Subcutaneous abdominal adipose tissue (tissue), 5 donors: ENCODE results near the gene IFI30.

ENCODE experiments used
- H3K27ac ChIP-seq: one replicate; pipeline ENCODE4 v1.7.0; 2013; ENCODE audit warnings: low read depth, mild to moderate bottlenecking, inconsistent platforms, low read length, moderate library complexity
- H3K27me3 ChIP-seq, 5 donors: one replicate each; pipeline ENCODE4 v1.7.0; 2013; ENCODE audit warnings: low read length in 5 of 5, inconsistent platforms in 1 of 5; ENCODE audit not compliant: control insufficient read depth in 5 of 5, insufficient read depth in 4 of 5
- H3K36me3 ChIP-seq, 5 donors: one replicate each; pipeline ENCODE4 v1.7.0; 2013; ENCODE audit warnings: low read length in 5 of 5; ENCODE audit not compliant: control insufficient read depth in 5 of 5, insufficient read depth in 5 of 5
- H3K4me1 ChIP-seq, 5 donors: one replicate each; pipeline ENCODE4 v1.7.0; 2013; ENCODE audit warnings: low read length in 5 of 5, mild to moderate bottlenecking in 3 of 5, moderate library complexity in 1 of 5; ENCODE audit not compliant: control insufficient read depth in 5 of 5, insufficient read depth in 5 of 5
- H3K4me3 ChIP-seq, 5 donors: one replicate each; pipeline ENCODE4 v1.7.0; 2013; ENCODE audit warnings: low read length in 5 of 5, low read depth in 1 of 5
- H3K9ac ChIP-seq, 5 donors: one replicate each; pipeline ENCODE4 v1.7.0; 2013; ENCODE audit warnings: low read length in 5 of 5, mild to moderate bottlenecking in 4 of 5, moderate library complexity in 3 of 5
- H3K9me3 ChIP-seq, 5 donors: one replicate each; pipeline ENCODE4 v1.7.0; 2013; ENCODE audit warnings: low read length in 5 of 5; ENCODE audit not compliant: control insufficient read depth in 5 of 5
- donor health status: healthy.
- donor health status: healthy.
- donor health status: healthy.
- donor health status: healthy.
- donor health status: healthy.

IFI30 gene

DNA sequence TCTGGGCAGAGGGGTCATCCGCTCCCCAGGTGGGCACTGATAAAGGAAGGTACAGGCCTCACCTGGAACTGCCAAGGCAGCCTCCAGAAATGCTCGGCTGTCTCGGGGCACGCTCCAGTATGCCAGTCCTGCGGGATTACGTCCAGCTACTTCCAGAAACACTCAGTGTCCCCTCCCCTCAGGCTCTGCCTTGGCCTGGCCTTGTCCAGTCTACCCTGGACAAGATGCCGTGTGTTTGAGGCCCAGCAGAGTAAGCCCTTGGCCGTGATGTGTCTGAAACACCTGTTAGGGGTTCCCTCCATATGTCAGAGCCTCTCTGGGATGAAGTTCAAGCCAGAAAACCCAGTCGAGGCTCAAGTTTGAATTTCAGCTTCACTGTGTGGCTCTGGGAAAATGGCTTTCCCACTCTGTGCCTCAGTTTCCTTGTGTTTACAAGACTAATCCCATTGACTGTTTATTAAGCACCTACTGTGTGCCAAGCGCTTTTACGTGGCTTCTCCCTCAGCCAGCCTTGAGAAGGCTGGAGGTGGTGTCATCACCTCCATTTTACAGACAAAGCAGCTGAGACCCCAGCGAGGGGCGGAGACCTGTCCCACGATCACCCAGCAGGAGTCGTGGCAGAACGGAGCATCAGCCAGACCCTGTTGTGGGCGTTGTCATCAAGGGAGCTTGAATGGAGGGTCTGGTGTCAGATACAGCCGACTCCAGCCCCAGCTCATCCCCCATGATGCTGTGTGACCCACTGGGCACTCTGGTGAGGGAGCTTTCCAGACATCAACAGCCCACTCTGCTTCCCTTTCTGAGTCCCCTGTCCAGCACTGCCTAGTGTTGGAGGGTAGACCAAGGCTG, 22.6 kb upstream of the IFI30 start:
- Histone ChIP-seq H3K9ac (peak overlapping the region in 3 of 5 donors; percentile 13 to 97 (median 87)), H3K4me1 (peaks cover 0 to 36% (median 22%) of the 10 kb centered on the region in 5 donors), H3K27me3 (no peaks in the 10 kb centered on the region), H3K4me3 (no peak overlapping the region), H3K36me3 (peaks cover 0 to 25% (median 16%) of the 10 kb centered on the region in 5 donors), H3K27ac (no peak overlapping the region), H3K9me3 (no peaks in the 10 kb centered on the region)

DNA sequence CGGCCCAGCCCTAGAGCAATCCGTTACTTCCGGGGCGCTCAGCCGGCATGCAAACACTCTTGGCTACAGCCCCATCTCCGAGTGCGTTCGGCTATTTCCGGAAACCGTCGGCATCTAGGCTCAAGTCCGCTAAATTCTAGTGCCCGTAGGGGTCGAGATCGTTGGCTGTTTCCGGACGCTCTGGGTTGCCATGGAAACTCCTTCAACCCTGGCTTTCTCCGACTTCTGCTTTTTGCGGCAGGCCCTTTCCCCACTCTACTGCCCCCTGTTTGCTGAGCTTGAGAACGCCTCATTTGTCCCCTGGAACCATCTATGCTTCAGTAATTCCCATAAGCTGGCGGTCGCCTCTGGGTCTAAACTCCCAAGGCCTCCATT, 21.2 kb upstream of the IFI30 start:
- Histone ChIP-seq H3K27me3 (no peaks in the 10 kb centered on the region), H3K4me1 (peaks cover 6 to 50% (median 34%) of the 10 kb centered on the region in 5 donors), H3K9ac (peak overlapping the region; percentile 73 to 97 (median 87)), H3K4me3 (peak overlapping the region; percentile 71 to 88 (median 75)), H3K27ac (peak overlapping the region; percentile 93), H3K36me3 (peaks cover 0 to 17% (median 10%) of the 10 kb centered on the region in 5 donors), H3K9me3 (no peaks in the 10 kb centered on the region)

DNA sequence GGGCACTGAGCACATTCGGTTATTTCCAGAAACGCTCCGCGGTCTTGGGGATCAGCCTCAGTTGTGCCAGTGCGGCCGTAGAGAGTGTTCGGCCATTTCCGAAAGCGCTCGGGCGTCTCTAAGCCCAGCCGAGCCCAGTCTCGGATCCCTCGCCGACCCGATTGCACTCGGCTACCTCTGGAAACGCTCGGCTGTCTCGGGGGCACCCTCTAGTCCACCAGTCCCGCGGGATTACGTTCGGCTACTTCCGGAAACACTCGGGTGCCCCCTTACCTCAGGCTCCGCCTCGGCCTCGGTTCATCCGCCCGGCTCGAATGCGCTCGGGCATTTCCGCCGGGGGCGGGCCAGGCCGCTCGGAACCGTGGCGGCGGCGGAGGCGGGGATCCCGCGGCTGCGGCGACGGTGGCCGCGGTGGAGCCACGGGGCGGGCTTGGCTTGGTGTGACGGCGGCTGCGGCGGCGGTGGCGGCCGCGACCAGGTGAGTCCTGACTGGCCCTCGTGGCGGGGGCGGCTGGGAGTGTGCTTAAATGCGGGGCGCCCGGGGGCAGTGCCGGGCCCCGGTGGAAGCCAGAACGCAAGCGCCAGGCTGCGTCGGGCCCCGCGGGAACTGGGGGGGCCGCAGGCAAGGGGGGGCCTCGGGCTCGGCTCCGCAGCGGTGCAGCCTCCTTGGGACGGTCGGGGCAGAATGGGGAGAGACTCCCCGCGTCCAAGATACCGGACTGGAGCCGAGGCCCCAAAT, 20.6 kb upstream of the IFI30 start, which contains the start of gene PIK3R2:
Gene PIK3R2 (plus strand): TSS at position 347 of the 739 bp plus-strand sequence. CDS start 2,717 bp downstream, outside the sequence.
- Histone ChIP-seq H3K36me3 (peaks cover 0 to 13% (median 8%) of the 10 kb centered on the region in 5 donors), H3K9ac (peak within 1 kb of the TSS; percentile 73 to 97 (median 87)), H3K4me1 (peaks cover 6 to 52% (median 35%) of the 10 kb centered on the region in 5 donors), H3K27ac (peak within 1 kb of the TSS; percentile 93), H3K9me3 (no peaks in the 10 kb centered on the region), H3K27me3 (no peaks in the 10 kb centered on the region), H3K4me3 (peak within 1 kb of the TSS; percentile 71 to 88 (median 75))

DNA sequence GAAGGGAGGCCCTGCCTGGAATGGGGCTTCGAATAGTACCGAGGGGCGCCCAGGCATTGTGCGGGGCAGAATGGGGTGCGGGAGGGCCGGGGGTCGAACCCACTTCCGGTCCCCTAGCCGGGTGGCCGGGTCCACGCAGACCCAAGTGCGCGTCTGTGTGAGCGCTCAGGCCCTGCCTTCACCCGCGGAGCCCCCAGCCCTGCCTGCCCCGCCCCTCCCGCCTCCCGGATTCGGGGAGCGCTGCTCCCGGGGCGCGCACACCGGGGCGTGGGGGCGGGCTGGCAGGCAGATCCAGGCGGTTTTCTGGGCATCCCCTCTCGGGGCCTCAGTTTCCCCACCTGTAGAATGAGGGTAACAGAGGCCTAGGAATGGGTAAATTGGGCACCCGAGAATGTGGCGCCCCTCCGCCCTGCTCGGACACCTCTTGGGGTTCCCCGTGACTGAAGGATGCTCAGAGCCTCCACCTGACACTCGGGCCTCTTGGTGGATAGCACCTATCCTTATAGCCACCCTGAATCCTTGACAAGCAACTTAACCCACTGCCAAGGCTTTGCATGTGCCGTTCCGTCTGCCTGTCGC, 20.0 kb upstream of the IFI30 start:
- H3K27ac ChIP-seq: peak overlapping the region; percentile 60
- H3K9ac ChIP-seq: peak overlapping the region; percentile 71 to 97 (median 87)
- peaks cover 0 to 12% (median 8%) of the 10 kb centered on the region in 5 donors for H3K36me3 ChIP-seq
- H3K4me1 ChIP-seq: peaks cover 6 to 52% (median 35%) of the 10 kb centered on the region in 5 donors
- no peaks in the 10 kb centered on the region for H3K9me3 ChIP-seq
- peak overlapping the region; percentile 71 to 88 (median 75) for H3K4me3 ChIP-seq
- H3K27me3 ChIP-seq: no peaks in the 10 kb centered on the region

DNA sequence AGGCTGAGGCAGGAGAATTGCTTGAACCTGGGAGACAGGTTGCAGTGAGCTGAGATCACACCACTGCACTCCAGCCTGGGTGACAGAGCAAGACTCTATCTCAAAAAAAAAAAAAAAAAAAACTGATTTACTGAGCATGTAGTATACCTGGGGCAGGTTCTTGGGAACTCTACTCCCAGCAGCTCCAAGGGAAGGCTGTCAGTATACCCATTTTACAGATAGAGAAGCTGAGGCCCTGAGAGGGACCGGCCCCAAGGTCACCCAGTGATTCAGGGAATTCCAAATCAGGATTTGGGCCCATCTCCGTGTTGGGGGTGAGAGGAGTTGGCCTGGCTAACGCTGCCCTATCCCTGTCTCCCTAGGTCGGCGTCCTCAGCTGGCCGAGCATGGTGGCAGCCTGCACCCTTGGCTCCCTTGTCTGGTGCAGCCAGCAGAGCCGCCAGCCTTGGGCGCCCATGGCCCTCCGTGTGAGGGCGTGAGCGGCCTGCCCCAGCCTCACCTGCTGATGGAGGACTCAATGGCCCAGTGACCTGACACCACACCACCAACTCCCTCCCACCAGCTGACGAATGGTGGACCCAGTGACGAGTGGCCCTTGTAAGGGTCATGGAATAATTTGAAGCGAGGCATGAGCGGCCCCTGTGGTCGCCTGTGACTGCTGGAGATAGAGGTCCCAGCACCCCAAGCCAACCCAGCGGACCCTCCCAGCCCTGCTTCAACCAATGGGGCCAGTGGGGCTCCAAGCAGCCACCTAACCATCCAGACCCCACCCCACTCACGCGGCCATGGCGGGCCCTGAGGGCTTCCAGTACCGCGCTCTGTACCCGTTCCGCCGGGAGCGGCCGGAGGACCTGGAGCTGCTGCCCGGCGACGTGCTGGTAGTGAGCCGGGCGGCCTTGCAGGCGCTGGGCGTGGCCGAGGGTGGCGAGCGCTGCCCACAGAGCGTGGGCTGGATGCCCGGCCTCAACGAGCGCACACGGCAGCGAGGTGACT, 18.2 kb upstream of the IFI30 start:
- no peak overlapping the region for H3K9ac ChIP-seq
- peaks cover 6 to 54% (median 36%) of the 10 kb centered on the region in 5 donors for H3K4me1 ChIP-seq
- no peaks in the 10 kb centered on the region for H3K27me3 ChIP-seq
- H3K36me3 ChIP-seq: peaks cover 0 to 11% (median 8%) of the 10 kb centered on the region in 5 donors
- H3K9me3 ChIP-seq: no peaks in the 10 kb centered on the region
- no peak overlapping the region for H3K27ac ChIP-seq
- no peak overlapping the region for H3K4me3 ChIP-seq

DNA sequence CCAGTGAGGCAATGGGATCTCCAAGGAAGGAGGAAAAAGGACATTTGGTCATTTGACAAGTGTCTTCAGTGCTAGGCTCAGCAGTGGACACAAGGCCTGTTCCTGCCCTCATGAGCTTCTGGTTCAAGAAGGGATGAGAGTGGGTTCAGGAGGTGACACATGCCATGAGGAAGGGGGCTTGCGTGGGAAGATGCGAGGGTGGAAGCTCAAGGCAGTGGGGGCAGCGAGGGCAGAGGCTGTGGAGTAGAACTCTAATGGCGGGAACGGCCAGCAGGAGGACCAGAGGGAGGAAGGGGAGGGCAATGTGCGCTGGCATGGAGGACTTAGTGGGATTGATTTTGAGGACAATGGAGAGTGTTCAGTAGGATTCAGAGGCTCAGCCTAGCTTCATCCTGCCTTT, 17.3 kb upstream of the IFI30 start:
- no peaks in the 10 kb centered on the region for H3K27me3 ChIP-seq
- H3K36me3 ChIP-seq: peaks cover 0 to 9% (median 7%) of the 10 kb centered on the region in 5 donors
- no peak overlapping the region for H3K27ac ChIP-seq
- H3K9me3 ChIP-seq: no peaks in the 10 kb centered on the region
- H3K9ac ChIP-seq: peak overlapping the region in 2 of 5 donors; percentile 57 to 64
- peaks cover 6 to 61% (median 43%) of the 10 kb centered on the region in 5 donors for H3K4me1 ChIP-seq
- no peak overlapping the region for H3K4me3 ChIP-seq

DNA sequence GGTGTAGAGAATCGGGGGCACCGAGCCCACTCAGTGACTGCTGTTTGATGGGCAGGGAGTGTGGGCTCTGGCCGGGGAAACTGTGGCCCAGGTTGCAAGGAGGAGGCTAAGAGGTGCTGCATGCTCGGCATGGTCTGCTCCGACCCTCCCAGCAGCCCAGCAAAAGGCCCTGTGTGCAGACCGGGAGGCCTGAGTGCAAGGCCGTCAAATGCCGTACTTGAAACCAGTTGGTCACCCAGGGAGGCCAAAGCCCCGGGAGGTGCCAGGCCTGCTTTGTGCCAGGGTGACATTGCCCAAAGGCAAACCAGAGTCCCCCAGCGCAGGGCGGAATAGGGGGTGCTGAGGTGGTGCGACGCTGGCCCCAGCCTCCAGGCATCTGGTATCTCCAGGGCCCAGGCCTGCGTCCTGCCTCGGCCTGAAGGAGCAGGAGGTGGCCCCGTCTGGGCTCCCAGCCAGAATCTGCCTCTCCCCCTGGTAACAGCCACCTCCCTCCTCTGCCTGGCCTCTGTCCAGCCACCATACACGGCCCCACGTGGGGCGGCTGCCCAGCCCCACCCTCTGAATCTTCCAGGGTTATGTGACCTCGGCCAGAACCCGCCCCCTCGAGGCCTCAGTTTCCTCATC, 16.7 kb upstream of the IFI30 start:
- Histone ChIP-seq H3K4me1 (peaks cover 8 to 60% (median 42%) of the 10 kb centered on the region in 5 donors), H3K27ac (no peak overlapping the region), H3K4me3 (no peak overlapping the region), H3K9ac (peak overlapping the region; percentile 10 to 64 (median 48)), H3K9me3 (no peaks in the 10 kb centered on the region), H3K36me3 (peaks cover 0 to 10% (median 7%) of the 10 kb centered on the region in 5 donors), H3K27me3 (no peaks in the 10 kb centered on the region)

DNA sequence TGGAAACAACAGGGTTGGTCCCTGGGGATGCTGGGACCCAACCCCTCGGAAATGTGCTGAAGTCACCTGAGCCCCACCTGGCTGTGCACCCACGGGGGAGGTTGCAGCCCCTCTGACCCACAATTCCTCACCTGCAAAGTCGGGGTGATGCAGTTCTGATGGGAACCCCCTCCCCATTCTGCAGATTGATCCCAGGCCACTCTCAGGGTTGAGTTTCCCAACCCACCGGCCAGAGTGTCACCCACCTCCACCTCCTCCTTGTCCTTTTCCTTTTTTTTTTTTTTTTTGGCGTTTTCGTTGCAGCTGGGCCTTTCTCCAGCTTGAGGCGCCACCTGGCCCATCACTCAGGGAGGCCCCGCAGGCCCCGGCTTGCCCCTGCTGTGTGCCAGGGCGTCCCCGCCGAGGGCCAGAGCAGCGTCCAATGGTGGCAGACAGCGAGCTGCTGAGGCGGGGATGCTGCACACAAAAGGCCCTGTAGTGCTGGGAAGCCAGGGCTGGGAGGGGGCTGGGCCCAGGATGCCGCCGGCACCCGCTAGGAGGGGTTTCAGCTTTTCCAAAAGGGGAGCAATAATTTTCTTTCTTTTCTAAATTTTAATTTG, 16.0 kb upstream of the IFI30 start:
- Histone ChIP-seq H3K9ac (peak overlapping the region in 3 of 5 donors; percentile 10 to 39 (median 37)), H3K27ac (no peak overlapping the region), H3K27me3 (no peaks in the 10 kb centered on the region), H3K9me3 (no peaks in the 10 kb centered on the region), H3K4me1 (peaks cover 8 to 55% (median 42%) of the 10 kb centered on the region in 5 donors), H3K4me3 (no peak overlapping the region), H3K36me3 (peaks cover 0 to 15% (median 7%) of the 10 kb centered on the region in 5 donors)
